ENCODE measurements around the gene EDDM3A.
"Not testable (repeated sequence)": the region's sequence is repeated elsewhere in the genome, so short reads cannot be mapped to it uniquely, and the experiment has no call there.

EDDM3A gene

GRCh38 chr14:20733684-20734429 is 11.8 kb upstream of the EDDM3A start:
- DNase-seq, result no peak

GRCh38 chr14:20734430-20734806 is 11.3 kb upstream of the EDDM3A start:
- no peak for DNase-seq

GRCh38 chr14:20738292-20738691 is 7.4 kb upstream of the EDDM3A start:
- not testable (repeated sequence) for DNase-seq

GRCh38 chr14:20742132-20742531 is 3.6 kb upstream of the EDDM3A start:
- DNase-seq, result no peak

GRCh38 chr14:20743556-20743955 is 2.1 kb upstream of the EDDM3A start:
- no peak for DNase-seq

- DNase-seq, result no peak
Observed at GRCh38 chr14:20746566-20746965, 879 bp downstream of the EDDM3A start.

- DNase-seq, result no peak
Observed at GRCh38 chr14:20748439-20748838, 2.8 kb downstream of the EDDM3A start.

- DNase-seq, result no peak
Observed at GRCh38 chr14:20750194-20750593, 4.5 kb downstream of the EDDM3A start.

- DNase-seq, result no peak
Observed at GRCh38 chr14:20751963-20752562, 6.4 kb downstream of the EDDM3A start.

- DNase-seq, result no peak
Observed at GRCh38 chr14:20754308-20754707, 8.6 kb downstream of the EDDM3A start.

GRCh38 chr14:20755037-20755436 is 9.3 kb downstream of the EDDM3A start:
- no peak for DNase-seq

GRCh38 chr14:20757965-20758364 is 12.3 kb downstream of the EDDM3A start:
- no peak for DNase-seq

GRCh38 chr14:20759465-20759864 is 13.8 kb downstream of the EDDM3A start:
- DNase-seq, result not testable (repeated sequence)

GRCh38 chr14:20760950-20761349 is 15.3 kb downstream of the EDDM3A start:
- DNase-seq, result no peak

- no peak for DNase-seq
Observed at GRCh38 chr14:20768593-20768892, 22.9 kb downstream of the EDDM3A start.

- DNase-seq, result no peak
Observed at GRCh38 chr14:20769421-20769820, 23.7 kb downstream of the EDDM3A start.

- DNase-seq, result no peak
Observed at GRCh38 chr14:20772650-20773049, 27.0 kb downstream of the EDDM3A start.

- no peak for DNase-seq
Observed at GRCh38 chr14:20774258-20774824, 28.7 kb downstream of the EDDM3A start.

GRCh38 chr14:20775043-20775442 is 29.4 kb downstream of the EDDM3A start:
- no peak for DNase-seq

- no peak for DNase-seq
Observed at GRCh38 chr14:20775901-20776300, 30.2 kb downstream of the EDDM3A start.

- no peak for DNase-seq
Observed at GRCh38 chr14:20781803-20782202, 36.1 kb downstream of the EDDM3A start.

GRCh38 chr14:20782280-20782890 is 36.7 kb downstream of the EDDM3A start:
- DNase-seq, result no peak

- DNase-seq, result no peak
Observed at GRCh38 chr14:20787025-20787424, 41.3 kb downstream of the EDDM3A start.

- no peak for DNase-seq
Observed at GRCh38 chr14:20789230-20789813, 43.6 kb downstream of the EDDM3A start.

All from DMS 273 treated with DMSO at 0.1 percent for 48 hours (cell line).